Esophagus (tissue), 2 donors: ENCODE measurements around the gene KANTR. TPM values are rescaled to one million over a fixed set of nuclear protein-coding genes. Genes with fewer than 3 reads are reported as not detected.
A peak's percentile ranks its signal among the peaks of the same experiment; 100 is the strongest.

Experiments used
- H3K27ac ChIP-seq, 2 donors: one replicate each; pipeline ENCODE4 v1.5.1; 2013; ENCODE audit warnings: low read depth in 2 of 2, mild to moderate bottlenecking in 2 of 2, inconsistent platforms in 1 of 2, low read length in 1 of 2, moderate library complexity in 1 of 2
- H3K27me3 ChIP-seq, 2 donors: one replicate each; pipeline ENCODE4 v1.6.1; 2013; ENCODE audit warnings: low read length in 2 of 2, control low read depth in 1 of 2, mild to moderate bottlenecking in 1 of 2; ENCODE audit not compliant: insufficient read depth in 2 of 2, control insufficient read depth in 1 of 2
- H3K36me3 ChIP-seq, 2 donors: one replicate each; pipeline ENCODE4 v1.6.1; 2013; ENCODE audit warnings: low read length in 1 of 2; ENCODE audit not compliant: control insufficient read depth in 2 of 2, insufficient read depth in 2 of 2
- H3K4me1 ChIP-seq, 2 donors: one replicate each; pipeline ENCODE4 v1.6.1; 2013; ENCODE audit warnings: low read length in 1 of 2; ENCODE audit not compliant: control insufficient read depth in 2 of 2, insufficient read depth in 2 of 2
- H3K4me3 ChIP-seq, 2 donors: one replicate each; pipeline ENCODE4 v1.5.1; 2013; ENCODE audit warnings: low read length in 2 of 2, mild to moderate bottlenecking in 2 of 2, low read depth in 1 of 2, moderate library complexity in 1 of 2
- H3K9me3 ChIP-seq, 2 donors: one replicate each; pipeline ENCODE4 v1.6.1; 2013; ENCODE audit warnings: mild to moderate bottlenecking in 2 of 2, low read depth in 1 of 2, low read length in 1 of 2, moderate library complexity in 1 of 2; ENCODE audit not compliant: control insufficient read depth in 2 of 2, insufficient read depth in 1 of 2
- WGBS, 2 donors: extraction: QIAGEN DNeasy Blood & Tissue Kit; methylation state at CpG; one replicate each; pipeline ENCODE4 v1.1.7; 2013; 5-methylcytosine and 5-hydroxymethylcytosine counted together
- polyA plus RNA-seq, 2 donors: library from polyadenylated mRNA; stranded (reverse); fragments of 200-250 nt; gene quantifications; one replicate each; pipeline ENCODE4 v1.2.3, GENCODE V29; 2013
- donor health status: healthy with polysubstance abuse.
- donor health status: Bipolar disorder and iron deficiency.

The KANTR gene, protein sequence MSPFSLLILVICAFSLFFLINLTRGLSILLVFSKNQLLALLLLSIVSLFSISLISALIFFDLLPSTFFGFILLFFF
- 1 to 10 TPM; 2.4 to 9.9 TPM for polyA plus RNA-seq

DNA sequence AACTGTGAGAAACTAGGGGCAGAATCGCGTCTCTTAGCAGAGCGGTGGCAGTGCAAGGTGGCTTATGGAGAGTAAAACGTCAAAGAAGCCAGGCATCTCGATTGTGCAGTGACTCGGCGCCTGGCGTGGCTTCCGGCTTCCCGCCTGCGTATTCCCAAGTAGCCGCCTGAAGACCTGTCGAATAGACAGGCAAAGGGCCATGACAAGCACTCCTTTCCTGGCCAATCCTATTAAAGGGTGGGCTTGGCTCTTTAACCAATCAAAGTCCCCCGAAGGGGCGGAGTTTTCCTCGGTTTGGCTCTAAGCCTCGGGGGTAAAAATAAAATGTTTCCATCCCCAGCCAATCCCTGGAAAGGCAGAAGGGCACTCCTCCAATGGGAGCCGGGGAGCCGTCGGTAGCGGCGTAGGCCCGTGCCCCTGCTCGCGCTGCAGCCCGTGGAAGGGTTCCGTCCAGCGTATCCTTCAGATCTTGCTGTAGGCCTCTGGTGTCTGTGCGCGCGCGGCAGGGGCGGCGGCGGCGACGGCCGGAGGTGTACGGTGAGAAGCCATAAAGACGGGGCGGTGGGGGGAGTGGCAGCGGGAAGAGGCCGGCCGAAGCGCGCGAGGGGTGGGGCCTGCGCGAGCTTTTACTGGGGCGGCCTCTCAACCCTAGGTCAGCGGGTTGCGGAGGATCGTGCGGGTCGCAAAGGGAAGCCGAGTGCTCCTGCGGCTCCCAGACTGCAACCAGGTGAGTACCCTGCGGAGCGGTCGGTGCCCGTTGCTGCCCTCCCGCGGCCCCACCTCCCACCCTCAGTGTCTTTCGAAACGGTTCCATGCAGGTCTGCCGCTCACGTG, at the start of gene KANTR:
Gene KANTR, plus strand, starts transcription at position 395 of the 834 bp plus-strand sequence. CDS start 30,131 bp downstream, outside the sequence.
- 1 to 27% methylated on average over 52 to 67 of the region's 67 CpGs for WGBS, 2 donors
- H3K4me3 ChIP-seq: peak within 1 kb of the TSS; percentile 61 to 72
- no peaks in the 10 kb centered on the region for H3K36me3 ChIP-seq
- H3K27ac ChIP-seq: peak within 1 kb of the TSS; percentile 92 to 97
- no peaks in the 10 kb centered on the region for H3K27me3 ChIP-seq
- no peaks in the 10 kb centered on the region for H3K9me3 ChIP-seq
- H3K4me1 ChIP-seq: no peaks in the 10 kb centered on the region

GRCh38 chrX:53044995-53045394, 48.9 kb upstream of the KANTR start:
- H3K4me1 ChIP-seq: no peaks in the 10 kb centered on the region
- H3K9me3 ChIP-seq: no peaks in the 10 kb centered on the region
- H3K27me3 ChIP-seq: no peaks in the 10 kb centered on the region
- H3K4me3 ChIP-seq: no peak overlapping the region
- no peaks in the 10 kb centered on the region for H3K36me3 ChIP-seq
- H3K27ac ChIP-seq: no peak overlapping the region
- 67 to 80% methylated on average over 5 of the region's 5 CpGs for WGBS, 2 donors

DNA sequence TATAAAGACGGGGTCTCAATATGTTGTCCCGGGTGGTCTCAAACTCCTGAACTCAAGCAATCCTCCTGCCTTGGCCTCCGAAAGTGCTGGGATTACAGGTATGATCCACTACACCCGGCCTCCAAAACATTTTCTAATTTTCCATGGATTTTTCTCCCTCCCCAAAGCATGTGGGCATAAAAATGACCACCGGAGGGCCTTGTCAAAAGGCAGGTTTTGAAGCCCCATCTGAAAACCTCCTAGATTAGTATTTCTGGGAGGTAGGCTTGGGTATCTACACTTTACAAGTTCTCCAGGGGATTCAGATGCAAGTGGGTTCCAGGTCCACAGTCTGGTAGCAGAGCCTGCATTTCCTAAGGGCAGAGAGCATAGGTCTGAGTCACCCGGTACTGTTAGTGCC, 46.7 kb upstream of the KANTR start:
- Histone ChIP-seq H3K36me3 (no peaks in the 10 kb centered on the region), H3K9me3 (no peaks in the 10 kb centered on the region), H3K4me3 (no peak overlapping the region), H3K4me1 (no peaks in the 10 kb centered on the region), H3K27ac (no peak overlapping the region), H3K27me3 (no peaks in the 10 kb centered on the region)
- 85 to 91% methylated on average over 6 of the region's 6 CpGs for WGBS, 2 donors

DNA sequence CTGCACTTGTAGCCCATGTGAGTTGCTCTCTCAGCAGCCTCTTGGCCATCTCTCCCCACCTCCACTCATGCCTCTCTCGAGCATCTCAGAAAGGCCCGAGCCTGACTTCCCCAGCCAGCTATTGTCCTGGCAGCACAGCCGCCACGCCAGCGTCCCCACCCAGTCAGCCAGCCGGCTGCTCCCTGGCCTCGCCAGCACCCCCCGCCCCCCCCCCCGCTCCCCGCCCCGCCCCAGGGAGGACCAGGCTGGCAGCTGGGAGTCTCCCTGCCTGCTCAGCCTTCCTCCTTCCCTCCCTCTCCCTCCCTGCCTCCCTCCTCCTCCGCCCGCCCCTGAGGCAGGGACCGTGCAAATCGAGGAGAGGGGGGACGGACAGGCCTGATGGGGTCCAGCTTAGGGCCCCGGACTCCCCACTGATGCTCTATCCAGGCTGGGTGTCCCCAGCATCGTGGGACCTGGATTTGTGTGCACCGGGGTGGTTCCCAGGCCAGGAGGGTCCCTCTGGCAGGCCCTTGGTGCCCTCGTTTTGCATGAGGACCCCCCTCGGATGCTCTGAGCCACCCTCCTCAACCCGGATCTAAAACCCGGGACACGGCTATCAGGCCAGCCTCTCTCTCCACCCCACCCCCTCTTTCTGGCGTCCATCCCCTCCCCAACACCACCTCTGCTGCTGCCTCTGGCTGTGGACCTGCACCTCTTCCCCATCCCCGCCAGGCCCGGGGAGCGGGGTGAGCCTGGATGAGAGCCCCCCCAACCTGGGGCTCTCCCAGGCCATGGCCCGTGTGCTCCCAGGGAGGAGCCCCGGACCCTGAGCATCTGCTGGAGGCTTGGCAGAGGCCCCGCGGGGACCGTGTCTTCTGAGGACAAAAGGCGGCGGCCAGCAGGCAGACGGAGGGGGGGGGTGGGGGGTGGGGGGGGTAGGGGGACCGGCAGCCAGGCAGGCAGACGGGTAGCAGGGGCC, 45.5 kb upstream of the KANTR start, which contains the start of gene GPR173:
Gene GPR173, plus strand, starts transcription at position 621 of the 958 bp plus-strand sequence. CDS start 27,833 bp downstream, outside the sequence.
- peak within 1 kb of the TSS; percentile 5 to 33 for H3K4me3 ChIP-seq
- H3K27ac ChIP-seq: peak within 1 kb of the TSS in 1 of 2 donors; percentile 5
- H3K9me3 ChIP-seq: no peaks in the 10 kb centered on the region
- H3K4me1 ChIP-seq: no peaks in the 10 kb centered on the region
- no peaks in the 10 kb centered on the region for H3K36me3 ChIP-seq
- 3 to 21% methylated on average over 24 to 32 of the region's 38 CpGs for WGBS, 2 donors
- H3K27me3 ChIP-seq: no peaks in the 10 kb centered on the region

- Histone ChIP-seq H3K4me3 (peak overlapping the region; percentile 5 to 13), H3K4me1 (no peaks in the 10 kb centered on the region), H3K9me3 (no peaks in the 10 kb centered on the region), H3K36me3 (no peaks in the 10 kb centered on the region), H3K27me3 (no peaks in the 10 kb centered on the region), H3K27ac (no peak overlapping the region)
- 19 to 38% methylated on average over 7 to 8 of the region's 8 CpGs for WGBS, 2 donors
Measured at GRCh38 chrX:53049127-53049517, 44.8 kb upstream of the KANTR start.

DNA sequence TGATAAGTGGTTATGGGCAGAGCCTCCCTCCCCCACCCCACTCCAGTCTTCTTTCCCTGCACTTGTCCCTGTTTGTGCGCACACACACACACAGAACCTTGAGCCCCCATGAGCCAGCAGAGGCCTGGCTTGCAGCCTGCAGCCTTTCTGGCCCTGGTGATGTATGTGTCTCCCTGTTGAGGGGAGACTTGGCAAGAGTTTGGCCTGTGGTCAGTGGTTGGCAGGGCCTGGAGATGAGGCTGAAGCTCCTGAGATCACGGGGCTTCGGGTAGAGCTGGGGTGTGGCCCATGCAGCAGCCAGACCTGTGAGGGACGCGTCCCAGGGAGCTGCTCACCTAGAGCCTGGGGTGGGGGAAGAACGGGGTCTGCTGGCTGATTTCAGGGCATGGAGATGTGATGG, 43.1 kb upstream of the KANTR start:
- Histone ChIP-seq H3K9me3 (no peaks in the 10 kb centered on the region), H3K27me3 (no peaks in the 10 kb centered on the region), H3K4me3 (no peak overlapping the region), H3K36me3 (no peaks in the 10 kb centered on the region), H3K27ac (no peak overlapping the region), H3K4me1 (no peaks in the 10 kb centered on the region)
- WGBS, 2 donors: 78 to 89% methylated on average over 6 of the region's 6 CpGs

- Histone ChIP-seq H3K4me3 (no peak overlapping the region), H3K4me1 (no peaks in the 10 kb centered on the region), H3K27me3 (no peaks in the 10 kb centered on the region), H3K27ac (no peak overlapping the region), H3K9me3 (no peaks in the 10 kb centered on the region), H3K36me3 (no peaks in the 10 kb centered on the region)
- 75 to 88% methylated on average over 6 of the region's 6 CpGs for WGBS, 2 donors
Measured at GRCh38 chrX:53055244-53055849, 38.6 kb upstream of the KANTR start.

DNA sequence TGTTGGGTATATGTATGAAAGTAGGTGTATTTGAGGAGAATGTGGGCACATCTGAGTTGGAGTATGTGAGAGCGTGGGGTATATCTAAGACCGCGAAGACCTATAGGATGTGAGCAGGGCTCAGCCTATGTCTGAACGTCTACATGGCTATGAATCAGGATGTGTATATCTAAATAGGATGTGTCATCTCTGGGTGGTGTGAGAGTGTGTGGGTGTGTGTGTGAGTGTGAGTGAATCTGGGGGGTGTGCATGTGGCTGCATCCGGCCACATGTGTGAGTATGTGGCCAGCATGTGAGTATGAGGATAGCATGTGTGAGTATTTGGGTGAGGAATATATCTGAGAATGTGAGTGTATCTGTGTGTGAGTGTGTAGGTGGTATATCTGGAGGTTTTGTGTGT, 37.6 kb upstream of the KANTR start:
- H3K4me1 ChIP-seq: no peaks in the 10 kb centered on the region
- 79 to 86% methylated on average over 5 of the region's 5 CpGs for WGBS, 2 donors

DNA sequence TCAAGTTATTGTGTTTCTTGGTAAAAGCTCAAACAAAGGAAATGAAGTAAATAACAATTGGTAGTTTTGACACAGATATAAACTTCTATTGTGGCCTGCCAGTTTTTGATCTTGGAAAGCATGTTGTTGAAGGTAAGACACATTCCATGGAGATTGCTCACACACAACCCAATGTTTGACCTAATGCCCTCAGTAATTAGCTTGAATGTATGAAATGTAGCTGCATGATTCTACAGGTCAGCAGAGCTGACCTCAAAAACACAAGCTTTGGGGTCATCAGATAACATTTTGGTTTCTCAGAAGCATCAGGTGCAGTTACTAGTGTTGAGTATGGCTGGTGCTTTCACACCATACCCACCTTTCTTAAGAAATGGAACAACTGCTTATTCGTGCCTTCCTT, 28.8 kb upstream of the KANTR start:
- H3K4me1 ChIP-seq: no peaks in the 10 kb centered on the region
- no peak overlapping the region for H3K4me3 ChIP-seq
- H3K36me3 ChIP-seq: no peaks in the 10 kb centered on the region
- no peaks in the 10 kb centered on the region for H3K27me3 ChIP-seq
- no peak overlapping the region for H3K27ac ChIP-seq
- 71 to 96% methylated on average over 1 of the region's 1 CpG for WGBS, 2 donors
- no peaks in the 10 kb centered on the region for H3K9me3 ChIP-seq

More for the DNA sequence above, 37.6 kb upstream of the KANTR start:
- Histone ChIP-seq H3K27ac (no peak overlapping the region), H3K36me3 (no peaks in the 10 kb centered on the region), H3K9me3 (no peaks in the 10 kb centered on the region), H3K27me3 (no peaks in the 10 kb centered on the region), H3K4me3 (no peak overlapping the region)
